K562 (cell line): ENCODE results near the gene CCL16. TPM values are rescaled to one million over a fixed set of nuclear protein-coding genes. Genes with fewer than 3 reads are reported as not detected.

ENCODE experiments used
- HIVEP1 ChIP-seq: fragments of 250-450 bp; sonication (Bioruptor Pico); IDR thresholded peaks from 2 replicates; pipeline ENCODE4 v1.4.0; 2020; ENCODE audit warnings: mild to moderate bottlenecking
- KLF13 ChIP-seq: fragments of 450-650 bp; IDR thresholded peaks from 2 replicates; pipeline ENCODE4 v1.6.1; 2016; ENCODE audit warnings: missing genetic modification characterization, low read depth, mild to moderate bottlenecking, missing compliant biosample characterization, moderate library complexity, borderline replicate concordance
- MYC ChIP-seq, 2 experiments: fragments of 250-450 bp in 1 of 2; sonication (Bioruptor Pico) in 1 of 2; IDR thresholded peaks; 2 replicates each; pipeline versions ENCODE4 v1.5.1 to v1.6.1; 2012 to 2021; ENCODE audit warnings: low read depth in 2 of 2, borderline replicate concordance in 1 of 2, improper control_type of control experiment in 1 of 2, low read length in 1 of 2, mild to moderate bottlenecking in 1 of 2, moderate library complexity in 1 of 2
- NCOA4 ChIP-seq: fragments of 450-650 bp; IDR thresholded peaks from 2 replicates; pipeline ENCODE4 v1.6.1; 2018; ENCODE audit warnings: mild to moderate bottlenecking; ENCODE audit not compliant: partially characterized antibody
- NFATC3 ChIP-seq: fragments of 450-650 bp; IDR thresholded peaks from 2 replicates; pipeline ENCODE4 v1.6.1; 2017; ENCODE audit warnings: mild to moderate bottlenecking
- REST ChIP-seq, 2 experiments: fragments of 450-650 bp; formaldehyde crosslinking in 1 of 2; IDR thresholded peaks; 2 replicates each; pipeline versions ENCODE4 v1.4.0 to v1.6.1; 2014 to 2020; ENCODE audit warnings: mild to moderate bottlenecking in 2 of 2, borderline replicate concordance in 1 of 2, low read depth in 1 of 2
- ZNF124 ChIP-seq: sonication (generic); formaldehyde crosslinking; IDR thresholded peaks from 2 replicates; pipeline ENCODE4 v1.8.1; 2022; ENCODE audit warnings: missing genetic modification reagents
- ZNF280A ChIP-seq: fragments of 450-650 bp; IDR thresholded peaks from 2 replicates; pipeline ENCODE4 v1.6.1; 2018; ENCODE audit warnings: mild to moderate bottlenecking, low read depth; ENCODE audit not compliant: partially characterized antibody
- ZNF57 ChIP-seq: fragments of 450-650 bp; formaldehyde crosslinking; IDR thresholded peaks from 2 replicates; pipeline ENCODE4 v1.4.0; 2020; ENCODE audit warnings: mild to moderate bottlenecking, moderate library complexity
- polyA plus RNA-seq, 8 experiments: library from polyadenylated mRNA; depleted of rRNA in 4 of 8; stranded (reverse) in 5 of 8; unstranded in 3 of 8; fragments of >200 nt; fragmentation: Nextera tagmentation in 2 of 8; fragmentation: Illumina TruSeq in 1 of 8; extraction: Ambion mirVana in 2 of 8; extraction: Trizol in 1 of 8; gene quantifications; 2 replicates each; pipeline versions ENCODE4 v1.2.1 to v1.2.3, GENCODE V29; 2011 to 2014; ENCODE audit warnings: inconsistent platforms in 1 of 8, missing spikeins in 1 of 8
- total RNA-seq, 7 experiments: library from RNA; depleted of rRNA in 6 of 7; stranded (reverse); fragments of >200 nt in 6 of 7; fragmentation: Illumina TruSeq in 2 of 7; extraction: Trizol in 2 of 7; gene quantifications; 2 replicates each; pipeline versions ENCODE4 v1.2.1 to v1.2.3, GENCODE V29; 2011 to 2021; ENCODE audit warnings: low replicate concordance in 1 of 7

Gene CCL16
- total and polyA plus RNA-seq, 9 of the 15 experiments (the other 6 are each of a cell fraction or from before 2014, with no cell fraction given), result not detected

- TF ChIP-seq KLF13 (no peak), ZNF124 (no peak), ZNF280A (no peak), ZNF57 (CRISPR knock-in tag) (no peak), MYC (IDR thresholded peaks at IDR 0.05; ENCODE audit: low read depth, low read length) (no peak), MYC (CRISPR knock-in tag; IDR thresholded peaks at IDR 0.05; ENCODE audit: borderline replicate concordance, low read depth) (no peak), NCOA4 (no peak), REST (IDR thresholded peaks at IDR 0.05; ENCODE audit: borderline replicate concordance) (no peak), REST (CRISPR knock-in tag; IDR thresholded peaks at IDR 0.05; ENCODE audit: low read depth) (no peak), HIVEP1 (CRISPR knock-in tag) (no peak), NFATC3 (no peak)
These were observed 6.9 kb upstream of the CCL16 start (continued) for GRCh38 chr17:35988164-35988563.
